H1 (cell line): ENCODE measurements around the gene EMP3. TPM values are rescaled to one million over a fixed set of nuclear protein-coding genes. Genes with fewer than 3 reads are reported as not detected.

Source experiments
- CTCF ChIA-PET: fragments of 300-600 bp; sonication (Branson Sonifier 250); formaldehyde crosslinking; loops from one replicate; lab custom pipeline; 2021; ENCODE audit not compliant: partially characterized antibody; lab: Charles Lee
- POLR2A ChIA-PET: fragments of 300-600 bp; sonication (Branson Sonifier 250); formaldehyde crosslinking; loops from one replicate; lab custom pipeline; 2021; ENCODE audit warnings: inconsistent platforms; ENCODE audit not compliant: partially characterized antibody; lab: Charles Lee
- DNase-seq, 2 experiments: peaks; one replicate each; pipeline versions ENCODE4 v3.0.0 to v3.0.0-alpha.2; 2010 to 2022; ENCODE audit warnings: low spot score in 2 of 2, low read depth in 1 of 2, mixed read lengths in 1 of 2
- FAIRE-seq: peaks from 2 replicates; lab custom pipeline; 2011; peaks lifted over from hg19 to GRCh38; lab: Jason Lieb, UNC
- H2AFZ ChIP-seq: 2 replicates; pipeline ENCODE4 v1.8.1; 2012; ENCODE audit warnings: low read length, inconsistent platforms
- H2AK5ac ChIP-seq: 2 replicates; pipeline ENCODE4 v1.6.1; 2013; ENCODE audit warnings: low read depth, low read length
- H2BK120ac ChIP-seq: replicated peaks from 2 replicates; pipeline ENCODE3; 2013; ENCODE audit warnings: low read depth, low read length, inconsistent platforms
- H2BK12ac ChIP-seq: 2 replicates; pipeline ENCODE4 v1.6.1; 2013; ENCODE audit warnings: low read depth, low read length
- H2BK15ac ChIP-seq: 2 replicates; pipeline ENCODE4 v1.6.1; 2013; ENCODE audit warnings: low read length
- H2BK20ac ChIP-seq: 2 replicates; pipeline ENCODE4 v1.6.1; 2013; ENCODE audit warnings: low read length
- H2BK5ac ChIP-seq: 2 replicates; pipeline ENCODE4 v1.6.1; 2013; ENCODE audit warnings: low read depth, low read length
- H3K14ac ChIP-seq: 2 replicates; pipeline ENCODE4 v1.6.1; 2013; ENCODE audit warnings: inconsistent platforms; ENCODE audit not compliant: insufficient read length
- H3K18ac ChIP-seq: 2 replicates; pipeline ENCODE4 v1.6.1; 2013; ENCODE audit warnings: low read length; ENCODE audit errors: extremely low read depth
- H3K23ac ChIP-seq: 2 replicates; pipeline ENCODE4 v1.6.1; 2013; ENCODE audit warnings: inconsistent platforms; ENCODE audit not compliant: insufficient read length
- H3K23me2 ChIP-seq: 2 replicates; pipeline ENCODE4 v1.6.1; 2013; ENCODE audit warnings: low read depth, low read length
- H3K27ac ChIP-seq: 2 replicates; pipeline ENCODE4 v1.6.1; 2011; ENCODE audit warnings: low read depth, low read length, inconsistent platforms
- H3K27me3 ChIP-seq, 4 experiments: replicated peaks in 1 of 4; 1 replicate in 1 of 4; 2 replicates in 3 of 4; pipeline versions ENCODE4 v1.6.1 to v1.8.1; 2011 to 2013; ENCODE audit warnings: low read length in 3 of 4, mild to moderate bottlenecking in 3 of 4, inconsistent platforms in 2 of 4, mixed read lengths in 2 of 4, moderate library complexity in 1 of 4; ENCODE audit not compliant: control insufficient read depth in 3 of 4, insufficient read depth in 3 of 4; ENCODE audit errors: extremely low read depth in 1 of 4
- H3K36me3 ChIP-seq, 4 experiments: 2 replicates each; pipeline versions ENCODE4 v1.6.1 to v1.8.1; 2011 to 2013; ENCODE audit warnings: mild to moderate bottlenecking in 4 of 4, low read length in 3 of 4, moderate library complexity in 2 of 4, control low read depth in 1 of 4, inconsistent platforms in 1 of 4; ENCODE audit not compliant: insufficient read depth in 4 of 4, control insufficient read depth in 2 of 4
- H3K4ac ChIP-seq: replicated peaks from 2 replicates; pipeline ENCODE3; 2013; ENCODE audit warnings: low read length, low read depth, mixed read lengths, inconsistent platforms; ENCODE audit not compliant: insufficient read length
- H3K4me1 ChIP-seq, 4 experiments: replicated peaks in 1 of 4; 1 replicate in 1 of 4; 2 replicates in 3 of 4; pipeline versions ENCODE4 v1.6.1 to v1.8.1; 2011 to 2013; ENCODE audit warnings: low read length in 3 of 4, inconsistent platforms in 2 of 4, mixed read lengths in 1 of 4; ENCODE audit not compliant: insufficient read depth in 4 of 4, control insufficient read depth in 3 of 4
- H3K4me2 ChIP-seq, 2 experiments: 2 replicates each; pipeline versions ENCODE4 v1.6.1 to v1.8.1; 2011 to 2013; ENCODE audit warnings: low read depth in 2 of 2, low read length in 2 of 2, control low read depth in 1 of 2, inconsistent platforms in 1 of 2, mild to moderate bottlenecking in 1 of 2; ENCODE audit not compliant: insufficient read depth in 1 of 2
- H3K4me3 ChIP-seq, 4 experiments: fragments of 200-600, 300-600 bp in 1 of 4; sonication (generic), shearing (Covaris generic), sonication (Bioruptor Twin) in 1 of 4; 2 replicates each; pipeline versions ENCODE4 v1.5.1 to v1.8.1; 2011 to 2016; ENCODE audit warnings: low read length in 4 of 4, low read depth in 3 of 4, control low read depth in 2 of 4, inconsistent platforms in 2 of 4, mild to moderate bottlenecking in 2 of 4, mixed read lengths in 1 of 4, moderate library complexity in 1 of 4; ENCODE audit not compliant: insufficient read depth in 2 of 4; ENCODE audit errors: extremely low read depth in 1 of 4
- H3K56ac ChIP-seq: replicated peaks from 2 replicates; pipeline ENCODE3; 2013; ENCODE audit warnings: low read depth, mild to moderate bottlenecking, mixed read lengths, low read length, inconsistent platforms; ENCODE audit not compliant: insufficient read length
- H3K79me1 ChIP-seq: 2 replicates; pipeline ENCODE4 v1.6.1; 2013; ENCODE audit warnings: low read depth, low read length, control low read depth
- H3K79me2 ChIP-seq, 2 experiments: 2 replicates each; pipeline versions ENCODE4 v1.6.1 to v1.8.1; 2012 to 2013; ENCODE audit warnings: low read length in 2 of 2, mild to moderate bottlenecking in 2 of 2, inconsistent platforms in 1 of 2; ENCODE audit not compliant: insufficient read depth in 2 of 2, control insufficient read depth in 1 of 2
- H3K9ac ChIP-seq, 4 experiments: replicated peaks in 1 of 4; 1 replicate in 1 of 4; 2 replicates in 3 of 4; pipeline versions ENCODE4 v1.6.1 to v1.8.1; 2011 to 2013; ENCODE audit warnings: low read depth in 3 of 4, low read length in 3 of 4, control low read depth in 2 of 4, mild to moderate bottlenecking in 2 of 4, moderate library complexity in 2 of 4, inconsistent platforms in 1 of 4; ENCODE audit errors: extremely low read depth in 1 of 4
- H3K9me3 ChIP-seq, 2 experiments: 2 replicates each; pipeline versions ENCODE4 v1.6.1 to v1.8.1; 2012 to 2013; ENCODE audit warnings: mild to moderate bottlenecking in 2 of 2, moderate library complexity in 2 of 2, control low read depth in 1 of 2, inconsistent platforms in 1 of 2, low read depth in 1 of 2, low read length in 1 of 2, mixed read lengths in 1 of 2; ENCODE audit not compliant: insufficient read depth in 2 of 2
- H4K20me1 ChIP-seq, 2 experiments: replicated peaks in 1 of 2; 2 replicates each; pipeline versions ENCODE3 to v1.8.1; 2011 to 2013; ENCODE audit warnings: inconsistent platforms in 2 of 2, low read length in 2 of 2, mild to moderate bottlenecking in 1 of 2; ENCODE audit not compliant: insufficient read depth in 2 of 2, control insufficient read depth in 1 of 2
- H4K5ac ChIP-seq: 2 replicates; pipeline ENCODE4 v1.6.1; 2013; ENCODE audit warnings: low read length, low read depth, mixed read lengths, inconsistent platforms; ENCODE audit not compliant: insufficient read length
- H4K8ac ChIP-seq: 2 replicates; pipeline ENCODE4 v1.8.0; 2013; ENCODE audit warnings: mild to moderate bottlenecking, moderate library complexity, low read length, inconsistent platforms; ENCODE audit not compliant: insufficient read depth; ENCODE audit errors: extremely low read depth
- H4K91ac ChIP-seq: replicated peaks from 2 replicates; pipeline ENCODE3; 2013; ENCODE audit warnings: low read length, mixed read lengths, inconsistent platforms; ENCODE audit not compliant: insufficient read length
- BACH1 ChIP-seq: IDR thresholded peaks from 2 replicates; pipeline ENCODE4 v1.6.1; 2012; ENCODE audit warnings: low read length, improper control_type of control experiment
- CBX5 ChIP-seq: fragments of 300-800, 300-1000 bp; sonication (generic); IDR thresholded peaks from 2 replicates; pipeline ENCODE4 v1.7.1; 2016; ENCODE audit warnings: antibody characterized with exemption, low read length, low read depth
- SRF ChIP-seq: IDR thresholded peaks from 2 replicates; pipeline ENCODE4 v1.6.1; 2011; ENCODE audit warnings: mild to moderate bottlenecking, low read depth, low read length, moderate library complexity
- WGBS, 2 experiments: shearing (Covaris generic) in 1 of 2; methylation state at CpG; one replicate each; pipeline versions ENCODE4 v1.1.6 to v1.1.7; 2013 to 2015; ENCODE audit warnings: low lambda C conversion rate in 2 of 2, mixed read lengths in 2 of 2, inconsistent platforms in 1 of 2, low coverage in 1 of 2, missing lambda C conversion rate in 1 of 2; ENCODE audit not compliant: insufficient replicate concordance in 2 of 2, insufficient coverage in 1 of 2, insufficient read length in 1 of 2; ENCODE audit errors: extremely low coverage in 1 of 2, missing lambda C conversion rate in 1 of 2; 5-methylcytosine and 5-hydroxymethylcytosine counted together
- polyA plus RNA-seq, 7 experiments: library from polyadenylated mRNA; depleted of rRNA in 3 of 7; stranded (reverse) in 5 of 7; unstranded in 2 of 7; fragments of >200 nt in 5 of 7; fragments of 200-250 nt in 2 of 7; gene quantifications; 1 replicate in 5 of 7; 2 replicates in 1 of 7; 4 replicates in 1 of 7; pipeline versions ENCODE4 v1.2.1 to v1.2.3, GENCODE V29; 2011 to 2013; ENCODE audit warnings: missing spikeins in 2 of 7, mixed read lengths in 2 of 7
- total RNA-seq: library from RNA; stranded (reverse); fragmentation: NEBNext Ultra II Directional; extraction: Animal tissue kit (Norgen Biotek cat#: 25700); gene quantifications from 2 replicates; pipeline ENCODE4 v1.2.1, GENCODE V29; 2021

EMP3 gene
- total and polyA plus RNA-seq, 2 of the 8 experiments (the other 6 are each of a cell fraction or from before 2014, with no cell fraction given) = 18.4 to 87.8 TPM

DNA sequence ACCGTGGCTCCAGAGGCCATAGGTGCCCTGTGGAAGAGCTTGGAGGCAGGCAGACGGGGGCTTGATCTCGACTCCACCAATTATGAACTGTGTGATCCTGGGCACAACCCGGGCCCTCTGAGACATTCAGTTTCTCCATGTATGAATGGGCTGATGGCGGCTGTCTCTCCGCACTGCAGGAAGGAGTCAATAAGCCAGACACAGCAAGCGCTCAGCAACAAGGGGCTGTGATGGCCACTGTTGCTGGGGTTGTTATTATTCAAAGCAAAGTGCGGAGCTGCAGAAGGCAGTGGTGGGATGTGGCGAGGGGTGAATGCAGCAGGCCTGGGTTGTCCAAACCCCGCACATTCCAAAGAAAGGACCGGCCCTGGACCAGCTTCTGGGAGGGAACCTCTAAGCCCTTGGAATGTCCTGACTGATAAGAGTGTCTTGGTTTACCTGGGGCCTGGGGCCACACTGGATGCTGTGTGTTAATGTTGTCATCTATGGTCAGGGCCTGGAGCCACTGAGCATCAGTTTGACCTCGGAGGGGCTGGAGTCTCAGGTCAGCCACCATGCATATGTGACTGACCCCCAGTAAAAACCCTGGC, 30.1 kb downstream of the EMP3 start:
- Histone ChIP-seq H3K36me3 (no peaks in the 10 kb centered on the region), H3K4me1 (no peaks in the 10 kb centered on the region), H2AK5ac (no peak overlapping the region), H2BK5ac (no peak overlapping the region), H4K5ac (no peak overlapping the region), H2BK20ac (no peak overlapping the region), H4K8ac (no peak overlapping the region), H3K79me2 (no peaks in the 10 kb centered on the region), H2BK120ac (no peak overlapping the region), H3K27ac (no peak overlapping the region; the same call in 1 of the 2 replicates), H3K4me2 (no peak overlapping the region), H3K56ac (no peak overlapping the region), H2BK12ac (no peak overlapping the region), H3K79me1 (no peaks in the 10 kb centered on the region), H4K91ac (no peak overlapping the region), H3K23me2 (no peaks in the 10 kb centered on the region), H4K20me1 (no peaks in the 10 kb centered on the region), H3K23ac (no peak overlapping the region), H3K9me3 (no peaks in the 10 kb centered on the region), H3K9ac (no peak overlapping the region), H3K14ac (no peak overlapping the region), H3K4me3 (no peak overlapping the region), H3K4ac (no peak overlapping the region), H2AFZ (no peak overlapping the region), H3K27me3 (no peaks in the 10 kb centered on the region), H2BK15ac (no peak overlapping the region), H3K18ac (no peak overlapping the region)
- 91% methylated on average over 12 of the region's 12 CpGs; no CpG with 5 or more reads in 1 of the 2 experiments for WGBS, 2 experiments
- FAIRE-seq (no peak), DNase-seq (no peak)
- no peak for TF ChIP-seq BACH1
- TF ChIP-seq CBX5 = no peak
- no peak for TF ChIP-seq SRF
- CTCF ChIA-PET = interaction anchor here (0.9 to 2.1 kb wide), 4 partner anchors 35 to 131 kb away, joined by 3 to 5 read pairs (median 4); partner anchors contain the start of gene KDELR1
- POLR2A ChIA-PET = interaction anchor here (1.2 to 1.3 kb wide), 3 partner anchors 36 to 276 kb away, joined by 3 to 4 read pairs (median 3); partner anchors contain the start of gene KDELR1
